GM19023 (cell line): ENCODE data around the gene SNRNP35.
"Not testable (repeated sequence)": the region's sequence is repeated elsewhere in the genome, so short reads cannot be mapped to it uniquely, and the experiment has no call there.

Experiments
- ATAC-seq: cut with Tn5 transposase; IDR thresholded peaks from one replicate; pipeline ENCODE4 v1.9.1; 2021; ENCODE audit warnings: mild to moderate bottlenecking, moderate library complexity; ENCODE audit not compliant: unreplicated experiment

The SNRNP35 gene

DNA sequence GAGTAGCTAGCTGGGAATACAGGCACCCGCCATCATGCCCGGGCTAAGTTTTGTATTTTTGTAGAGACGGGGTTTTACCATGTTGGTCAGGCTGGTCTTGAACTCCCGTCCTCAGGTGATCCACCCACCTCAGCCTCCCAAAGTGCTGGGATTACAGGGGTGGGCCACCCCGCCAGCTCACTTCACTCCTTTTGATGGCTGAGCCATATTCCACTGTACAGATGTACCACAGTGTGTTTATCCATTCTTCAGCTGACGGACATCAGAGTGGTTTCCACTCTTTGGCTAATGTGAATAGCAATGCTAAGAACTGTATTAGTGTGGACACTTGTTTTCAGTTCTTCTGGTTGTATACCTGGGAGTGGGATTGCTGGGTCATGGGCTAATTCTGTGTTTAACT, 29.5 kb downstream of the SNRNP35 start:
- ATAC-seq = no peak

DNA sequence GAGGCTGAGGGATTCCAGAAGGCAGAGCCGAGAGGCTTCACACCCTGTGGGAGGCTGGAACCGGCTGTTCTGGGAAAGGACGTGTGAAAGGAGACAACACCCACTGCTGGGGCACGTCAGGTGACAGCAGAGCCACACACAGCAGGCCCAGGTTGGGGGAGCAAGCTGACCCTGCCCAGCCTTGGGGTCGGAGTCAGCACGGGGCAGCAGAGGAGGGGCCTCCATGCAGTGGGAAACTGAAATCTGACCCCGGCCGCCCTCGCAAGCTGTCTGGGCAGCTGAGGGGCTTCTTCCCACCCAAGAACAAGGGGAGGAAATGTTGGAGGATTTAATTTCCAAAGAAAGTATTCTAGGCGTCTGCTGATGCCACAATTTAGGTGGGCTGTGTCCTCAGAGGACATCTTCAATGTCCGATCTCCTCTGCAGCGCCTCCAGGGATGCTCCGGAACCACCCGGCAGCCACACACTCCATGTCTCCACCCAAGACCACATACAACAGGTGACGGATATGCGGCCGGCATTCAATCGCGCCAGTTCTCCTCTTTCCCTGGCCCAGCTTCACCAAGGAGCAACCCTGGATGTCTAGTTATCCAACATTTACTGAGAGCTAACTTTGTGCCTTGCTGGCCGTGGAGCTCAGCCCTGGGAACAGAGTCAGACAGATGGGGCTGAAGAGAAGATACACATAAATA, 30.7 kb downstream of the SNRNP35 start:
- no peak for ATAC-seq

DNA sequence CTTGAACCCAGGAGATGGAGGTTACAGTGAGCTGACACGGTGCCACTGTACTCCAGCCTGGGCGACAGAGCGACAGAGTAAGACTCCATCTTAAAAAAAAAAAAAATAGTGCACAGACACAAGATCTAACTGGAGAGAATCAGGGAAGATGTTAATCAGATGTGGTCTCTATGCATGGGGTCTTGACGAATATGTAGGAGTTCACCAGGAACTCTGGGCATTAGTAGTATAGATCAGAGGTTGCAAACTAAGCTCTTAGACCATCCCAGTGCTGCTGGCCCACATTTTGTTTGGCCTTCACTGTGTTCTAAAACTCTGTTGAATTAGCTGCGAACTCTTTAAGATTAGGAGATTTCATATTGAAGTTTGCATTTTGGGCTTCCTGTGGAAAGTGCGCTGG, 31.6 kb downstream of the SNRNP35 start:
- no peak for ATAC-seq

GRCh38 chr12:123490089-123490488, 32.1 kb downstream of the SNRNP35 start:
- ATAC-seq = no peak

GRCh38 chr12:123491056-123491455, 33.1 kb downstream of the SNRNP35 start:
- no peak for ATAC-seq

DNA sequence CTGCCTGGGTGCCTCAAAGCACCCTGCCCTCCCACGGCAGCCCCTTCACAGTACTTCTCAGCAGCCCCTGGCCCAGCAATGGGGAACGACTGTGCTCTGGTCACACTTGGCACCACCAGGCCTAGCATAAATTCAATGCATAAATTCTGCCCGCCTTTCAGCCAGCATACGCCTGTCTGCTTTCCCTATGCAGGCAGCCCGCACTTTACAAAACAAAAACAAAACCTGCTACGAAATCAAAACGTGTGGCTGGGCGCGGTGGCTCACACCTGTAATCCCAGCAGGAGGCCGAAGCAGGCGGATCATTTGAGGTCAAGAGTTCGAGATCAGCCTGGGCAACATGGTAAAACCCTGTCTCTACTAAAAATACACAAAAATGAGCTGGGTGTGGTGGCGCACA, 33.5 kb downstream of the SNRNP35 start:
- ATAC-seq = no peak

- ATAC-seq = not testable (repeated sequence)
Observed at GRCh38 chr12:123492339-123493039, 34.5 kb downstream of the SNRNP35 start.

- no peak for ATAC-seq
Observed at GRCh38 chr12:123494124-123494851, 36.3 kb downstream of the SNRNP35 start.

GRCh38 chr12:123497065-123497464, 39.1 kb downstream of the SNRNP35 start:
- ATAC-seq = no peak

GRCh38 chr12:123498126-123498825, 40.3 kb downstream of the SNRNP35 start:
- ATAC-seq = no peak

DNA sequence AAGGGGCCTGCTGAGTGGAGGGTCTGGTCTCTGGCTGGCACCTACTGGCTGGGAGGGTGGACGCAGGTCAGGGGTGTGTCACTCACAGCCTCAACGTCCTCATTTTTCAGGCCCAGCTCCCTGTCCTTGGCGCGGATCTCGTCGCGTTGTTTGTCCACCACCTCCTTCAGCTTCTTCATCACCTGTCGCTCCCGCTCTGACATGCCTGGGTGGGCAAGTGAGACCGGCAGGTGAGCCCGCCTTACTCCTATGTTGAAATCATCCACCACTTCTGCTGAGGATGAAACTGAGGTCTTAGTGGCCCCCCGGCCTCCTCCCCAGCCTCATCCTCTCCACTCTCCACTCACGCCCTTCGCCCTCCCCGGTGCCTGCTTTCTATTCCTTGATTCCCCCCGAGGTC, 41.4 kb downstream of the SNRNP35 start:
- no peak for ATAC-seq

GRCh38 chr12:123502163-123502704, 44.3 kb downstream of the SNRNP35 start:
- ATAC-seq = no peak

- ATAC-seq = no peak
Observed at GRCh38 chr12:123506059-123506842, 48.3 kb downstream of the SNRNP35 start.

DNA sequence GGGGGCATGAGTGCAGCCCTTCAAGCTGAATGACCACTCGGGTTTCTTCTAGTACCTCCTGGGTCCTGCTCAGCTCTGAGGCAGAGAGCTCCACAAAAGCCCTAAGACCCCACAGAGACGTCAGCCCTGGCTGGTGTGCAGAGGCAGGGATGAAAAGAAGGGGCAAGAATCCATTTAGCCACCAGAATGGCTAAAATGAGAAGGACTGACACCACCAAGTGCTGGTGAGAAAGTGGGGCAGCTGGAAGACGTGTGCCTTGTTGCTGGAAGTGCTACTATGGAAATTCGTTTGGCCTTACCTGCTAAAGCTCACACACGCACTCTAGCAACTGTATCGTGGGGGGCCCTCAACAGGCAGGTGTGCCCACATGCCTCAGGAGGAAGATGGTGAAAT, 48.9 kb downstream of the SNRNP35 start:
- no peak for ATAC-seq

DNA sequence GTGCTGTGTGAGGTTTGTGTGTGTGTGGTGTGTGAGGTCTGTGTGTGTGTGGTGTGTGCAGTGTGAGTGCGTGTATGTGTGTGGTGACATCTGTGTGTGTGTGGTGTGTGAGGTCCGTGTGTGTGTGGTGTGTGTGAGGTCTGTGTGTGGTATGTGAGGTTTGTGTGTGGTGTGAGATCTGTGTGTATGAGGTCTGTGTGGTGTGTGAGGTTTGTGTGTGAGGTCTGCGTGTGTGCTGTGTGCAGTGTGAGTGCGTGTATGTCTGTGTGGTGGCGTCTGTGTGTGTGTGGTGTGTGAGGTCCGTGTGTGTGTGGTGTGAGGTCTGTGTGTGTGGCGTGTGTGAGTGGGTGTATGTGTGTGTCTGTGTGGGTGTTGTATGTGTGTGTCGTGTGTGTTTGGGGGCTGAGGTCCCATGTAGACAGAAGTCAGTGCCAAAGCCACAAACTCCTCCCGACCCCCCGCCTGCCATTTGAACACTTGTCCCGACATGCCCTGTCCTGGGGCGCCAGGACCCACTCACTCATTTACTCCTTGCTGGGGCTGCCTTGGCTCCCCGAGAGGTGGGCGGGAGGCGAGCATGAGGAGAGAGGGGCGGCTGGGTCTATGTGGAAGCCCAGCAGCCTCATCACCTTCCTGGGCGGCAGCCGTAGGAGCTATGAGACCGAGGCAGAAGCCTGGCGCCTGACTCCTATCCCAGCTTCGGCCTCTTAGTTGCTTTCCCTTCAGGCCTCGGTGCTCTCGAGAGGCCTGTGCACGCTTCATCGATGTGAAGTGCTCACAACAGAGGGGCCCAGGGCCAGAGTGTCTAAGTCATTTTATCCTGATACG, 55.1 kb downstream of the SNRNP35 start:
- ATAC-seq = no peak

DNA sequence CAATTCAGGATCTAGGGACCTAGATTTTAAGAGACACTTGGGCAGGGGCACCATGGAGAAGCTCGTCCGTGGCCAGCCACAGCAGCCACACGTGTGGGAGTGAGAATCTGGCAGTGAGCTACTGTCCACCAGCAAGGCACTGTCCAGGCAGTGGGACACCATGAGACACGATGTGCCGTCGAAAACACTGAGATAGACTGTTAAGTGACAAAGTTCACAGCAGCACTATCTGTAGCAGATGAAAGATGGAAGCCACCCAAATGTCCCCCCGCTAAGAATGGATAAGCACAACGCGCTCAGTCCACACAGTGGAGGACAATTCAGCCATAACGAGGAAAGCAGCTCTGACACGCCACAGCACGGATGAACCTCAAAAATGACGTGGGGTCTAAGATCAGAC, 55.9 kb downstream of the SNRNP35 start:
- ATAC-seq = no peak

GRCh38 chr12:123514582-123515221, 56.8 kb downstream of the SNRNP35 start:
- not testable (repeated sequence) for ATAC-seq

DNA sequence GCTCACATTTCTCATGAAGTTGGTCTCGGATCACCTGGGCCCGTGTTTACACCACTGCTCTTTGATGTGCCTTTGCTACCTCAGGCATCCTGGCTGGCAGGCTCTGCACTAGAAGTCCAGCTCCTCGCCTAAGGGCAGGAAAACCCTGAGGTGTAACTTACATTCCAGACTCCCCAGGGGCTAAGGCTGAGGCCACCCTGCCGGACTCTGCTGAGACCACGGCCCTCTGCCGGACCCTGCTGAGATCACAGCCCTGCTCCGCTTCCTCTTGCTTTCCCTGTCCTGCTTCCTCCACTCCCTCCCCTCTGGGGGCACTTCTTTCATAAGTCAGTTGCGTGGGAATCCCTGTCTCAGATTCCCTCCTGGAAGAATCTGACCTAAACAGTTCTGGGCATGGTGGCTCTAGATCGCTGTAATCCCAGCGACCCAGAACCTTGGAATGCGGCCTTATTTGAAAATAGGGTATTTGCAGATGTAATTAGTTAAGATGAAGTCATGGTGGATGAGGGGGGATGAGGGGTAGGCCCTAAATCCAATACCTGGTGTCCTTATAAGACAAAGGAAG, 58.4 kb downstream of the SNRNP35 start:
- no peak for ATAC-seq
